ENCODE measurements around the gene AFF3. TPM values are rescaled to one million over a fixed set of nuclear protein-coding genes. Genes with fewer than 3 reads are reported as not detected.

The AFF3 gene
- total and polyA plus RNA-seq, 3 experiments from 2014 or later: 0.48 to 1.3 (median 0.53) TPM

GRCh38 chr2:99836690-99837605 lies 305.4 kb downstream of the AFF3 start:
- DNase-seq: no peak
- H3K9me3 ChIP-seq (ENCODE audit: low read length): no peaks in the 10 kb centered on the region
- H3K27ac ChIP-seq (ENCODE audit: low read depth, low read length): no peak overlapping the region
- H3K36me3 ChIP-seq (ENCODE audit: insufficient read depth, low read length): no peaks in the 10 kb centered on the region
- H3K36me3 Mint-ChIP-seq: no peaks in the 10 kb centered on the region
- no peaks in the 10 kb centered on the region for H3K4me1 ChIP-seq (ENCODE audit: insufficient read depth, low read length)
- peaks cover 0 to 6% of the 10 kb centered on the region in 2 donors for H3K27me3 Mint-ChIP-seq
- no peaks in the 10 kb centered on the region for H3K27me3 ChIP-seq (ENCODE audit: insufficient read depth, low read length, poor library complexity, severe bottlenecking)
- H3K9me3 Mint-ChIP-seq: peaks cover 0 to 1% (median 0%) of the 10 kb centered on the region in 5 donors
- H3K4me1 Mint-ChIP-seq: no peaks in the 10 kb centered on the region
- H3K27ac Mint-ChIP-seq: peak overlapping the region in 1 of 8 donors; percentile 87
- no peak overlapping the region for H3K4me3 ChIP-seq (ENCODE audit: low read length)
- POLR2A ChIA-PET: no interaction called here
- H3K4me3 Mint-ChIP-seq: no peak overlapping the region
- CTCF ChIA-PET: no interaction called here

GRCh38 chr2:99834426-99834825 lies 308.0 kb downstream of the AFF3 start:
- DNase-seq: no peak
- Histone ChIP-seq H3K4me3 (ENCODE audit: low read length) (no peak overlapping the region), H3K9me3 (ENCODE audit: low read length) (no peaks in the 10 kb centered on the region), H3K36me3 (ENCODE audit: insufficient read depth, low read length) (no peaks in the 10 kb centered on the region), H3K27me3 (ENCODE audit: insufficient read depth, low read length, poor library complexity, severe bottlenecking) (no peaks in the 10 kb centered on the region), H3K27ac (ENCODE audit: low read depth, low read length) (no peak overlapping the region), H3K4me1 (ENCODE audit: insufficient read depth, low read length) (no peaks in the 10 kb centered on the region)
- H3K36me3 Mint-ChIP-seq: no peaks in the 10 kb centered on the region
- no peak overlapping the region for H3K27ac Mint-ChIP-seq
- H3K27me3 Mint-ChIP-seq: peaks cover 0 to 2% of the 10 kb centered on the region in 2 donors
- ChIA-PET POLR2A (no interaction called here), CTCF (no interaction called here)
- peaks cover 0 to 3% (median 0%) of the 10 kb centered on the region in 5 donors for H3K9me3 Mint-ChIP-seq
- no peaks in the 10 kb centered on the region for H3K4me1 Mint-ChIP-seq
- no peak overlapping the region for H3K4me3 Mint-ChIP-seq

- ChIA-PET CTCF (no interaction called here), POLR2A (no interaction called here)
- H3K4me1 ChIP-seq (ENCODE audit: insufficient read depth, low read length): no peaks in the 10 kb centered on the region
- H3K9me3 Mint-ChIP-seq: peaks cover 0 to 3% (median 0%) of the 10 kb centered on the region in 5 donors
- no peak for DNase-seq
- H3K36me3 ChIP-seq (ENCODE audit: insufficient read depth, low read length): no peaks in the 10 kb centered on the region
- H3K27ac Mint-ChIP-seq: no peak overlapping the region
- H3K27me3 Mint-ChIP-seq: peaks cover 0 to 2% of the 10 kb centered on the region in 2 donors
- no peaks in the 10 kb centered on the region for H3K36me3 Mint-ChIP-seq
- no peak overlapping the region for H3K27ac ChIP-seq (ENCODE audit: low read depth, low read length)
- no peaks in the 10 kb centered on the region for H3K27me3 ChIP-seq (ENCODE audit: insufficient read depth, low read length, poor library complexity, severe bottlenecking)
- H3K4me3 ChIP-seq (ENCODE audit: low read length): no peak overlapping the region
- H3K9me3 ChIP-seq (ENCODE audit: low read length): no peaks in the 10 kb centered on the region
- no peak overlapping the region for H3K4me3 Mint-ChIP-seq
- H3K4me1 Mint-ChIP-seq: no peaks in the 10 kb centered on the region
These were observed 308.7 kb downstream of the AFF3 start for GRCh38 chr2:99833586-99834201.

- Mint-ChIP-seq H3K27ac (no peak overlapping the region), H3K4me3 (no peak overlapping the region), H3K9me3 (peaks cover 0 to 3% (median 0%) of the 10 kb centered on the region in 5 donors), H3K27me3 (no peaks in the 10 kb centered on the region), H3K36me3 (no peaks in the 10 kb centered on the region), H3K4me1 (no peaks in the 10 kb centered on the region)
- H3K4me3 ChIP-seq (ENCODE audit: low read length): no peak overlapping the region
- no peaks in the 10 kb centered on the region for H3K36me3 ChIP-seq (ENCODE audit: insufficient read depth, low read length)
- H3K4me1 ChIP-seq (ENCODE audit: insufficient read depth, low read length): no peaks in the 10 kb centered on the region
- no peak overlapping the region for H3K27ac ChIP-seq (ENCODE audit: low read depth, low read length)
- H3K9me3 ChIP-seq (ENCODE audit: low read length): no peaks in the 10 kb centered on the region
- CTCF ChIA-PET: no interaction called here
- POLR2A ChIA-PET: no interaction called here
- DNase-seq: no peak
- no peaks in the 10 kb centered on the region for H3K27me3 ChIP-seq (ENCODE audit: insufficient read depth, low read length, poor library complexity, severe bottlenecking)
These were observed 309.5 kb downstream of the AFF3 start for GRCh38 chr2:99832926-99833325.

- CTCF ChIA-PET: no interaction called here
- no peaks in the 10 kb centered on the region for H3K36me3 Mint-ChIP-seq
- H3K27ac Mint-ChIP-seq: no peak overlapping the region
- H3K4me3 Mint-ChIP-seq: no peak overlapping the region
- DNase-seq: no peak
- Histone ChIP-seq H3K27ac (ENCODE audit: low read depth, low read length) (no peak overlapping the region), H3K9me3 (ENCODE audit: low read length) (no peaks in the 10 kb centered on the region), H3K4me3 (ENCODE audit: low read length) (no peak overlapping the region), H3K4me1 (ENCODE audit: insufficient read depth, low read length) (no peaks in the 10 kb centered on the region), H3K36me3 (ENCODE audit: insufficient read depth, low read length) (no peaks in the 10 kb centered on the region), H3K27me3 (ENCODE audit: insufficient read depth, low read length, poor library complexity, severe bottlenecking) (no peaks in the 10 kb centered on the region)
- H3K9me3 Mint-ChIP-seq: peaks cover 0 to 3% (median 0%) of the 10 kb centered on the region in 5 donors
- no peaks in the 10 kb centered on the region for H3K27me3 Mint-ChIP-seq
- POLR2A ChIA-PET: no interaction called here
- peaks cover 0 to 6% (median 0%) of the 10 kb centered on the region in 3 donors for H3K4me1 Mint-ChIP-seq
These were observed 310.6 kb downstream of the AFF3 start for GRCh38 chr2:99831772-99832171.

GRCh38 chr2:99827296-99827999 lies 314.9 kb downstream of the AFF3 start:
- H3K9me3 Mint-ChIP-seq: peaks cover 0 to 1% (median 0%) of the 10 kb centered on the region in 5 donors
- H3K27ac Mint-ChIP-seq: no peak overlapping the region
- H3K27ac ChIP-seq (ENCODE audit: low read depth, low read length): no peak overlapping the region
- peaks cover 0 to 9% (median 0%) of the 10 kb centered on the region in 3 donors for H3K4me1 Mint-ChIP-seq
- no peaks in the 10 kb centered on the region for H3K9me3 ChIP-seq (ENCODE audit: low read length)
- no peak for DNase-seq
- H3K4me3 Mint-ChIP-seq: no peak overlapping the region
- H3K4me1 ChIP-seq (ENCODE audit: insufficient read depth, low read length): no peaks in the 10 kb centered on the region
- H3K36me3 ChIP-seq (ENCODE audit: insufficient read depth, low read length): no peaks in the 10 kb centered on the region
- ChIA-PET CTCF (no interaction called here), POLR2A (no interaction called here)
- H3K27me3 ChIP-seq (ENCODE audit: insufficient read depth, low read length, poor library complexity, severe bottlenecking): no peaks in the 10 kb centered on the region
- peaks cover 4 to 10% of the 10 kb centered on the region in 2 donors for H3K27me3 Mint-ChIP-seq
- no peaks in the 10 kb centered on the region for H3K36me3 Mint-ChIP-seq
- no peak overlapping the region for H3K4me3 ChIP-seq (ENCODE audit: low read length)

- Histone ChIP-seq H3K27me3 (ENCODE audit: insufficient read depth, low read length, poor library complexity, severe bottlenecking) (no peaks in the 10 kb centered on the region), H3K4me3 (ENCODE audit: low read length) (no peak overlapping the region), H3K36me3 (ENCODE audit: insufficient read depth, low read length) (no peaks in the 10 kb centered on the region), H3K27ac (ENCODE audit: low read depth, low read length) (no peak overlapping the region), H3K9me3 (ENCODE audit: low read length) (no peaks in the 10 kb centered on the region), H3K4me1 (ENCODE audit: insufficient read depth, low read length) (no peaks in the 10 kb centered on the region)
- Mint-ChIP-seq H3K4me1 (peaks cover 0 to 9% (median 0%) of the 10 kb centered on the region in 3 donors), H3K27me3 (peaks cover 4 to 10% of the 10 kb centered on the region in 2 donors), H3K9me3 (no peaks in the 10 kb centered on the region), H3K27ac (no peak overlapping the region), H3K36me3 (no peaks in the 10 kb centered on the region), H3K4me3 (no peak overlapping the region)
- CTCF ChIA-PET: no interaction called here
- DNase-seq: no peak
- POLR2A ChIA-PET: no interaction called here
These were observed 316.8 kb downstream of the AFF3 start for GRCh38 chr2:99825630-99826029.

GRCh38 chr2:99824758-99825157 lies 317.6 kb downstream of the AFF3 start:
- H3K9me3 Mint-ChIP-seq: no peaks in the 10 kb centered on the region
- DNase-seq: no peak
- ChIA-PET CTCF (no interaction called here), POLR2A (no interaction called here)
- Histone ChIP-seq H3K9me3 (ENCODE audit: low read length) (no peaks in the 10 kb centered on the region), H3K4me3 (ENCODE audit: low read length) (no peak overlapping the region), H3K4me1 (ENCODE audit: insufficient read depth, low read length) (no peaks in the 10 kb centered on the region), H3K27ac (ENCODE audit: low read depth, low read length) (no peak overlapping the region), H3K27me3 (ENCODE audit: insufficient read depth, low read length, poor library complexity, severe bottlenecking) (no peaks in the 10 kb centered on the region), H3K36me3 (ENCODE audit: insufficient read depth, low read length) (no peaks in the 10 kb centered on the region)
- H3K4me3 Mint-ChIP-seq: no peak overlapping the region
- no peaks in the 10 kb centered on the region for H3K36me3 Mint-ChIP-seq
- H3K27me3 Mint-ChIP-seq: peaks cover 5 to 10% of the 10 kb centered on the region in 2 donors
- peaks cover 0 to 9% (median 0%) of the 10 kb centered on the region in 3 donors for H3K4me1 Mint-ChIP-seq
- no peak overlapping the region for H3K27ac Mint-ChIP-seq

All from CD8-positive, alpha-beta memory T cell (primary cell).